GM19351 (cell line): ENCODE data around the gene CCSER2.
"Not testable (repeated sequence)": the region's sequence is repeated elsewhere in the genome, so short reads cannot be mapped to it uniquely, and the experiment has no call there.

Source experiments
- ATAC-seq: cut with Tn5 transposase; IDR thresholded peaks from one replicate; pipeline ENCODE4 v1.9.1; 2021; ENCODE audit warnings: mild to moderate bottlenecking, moderate library complexity; ENCODE audit not compliant: unreplicated experiment

Gene CCSER2

GRCh38 chr10:84390364-84390763 is 62.0 kb downstream of the CCSER2 start:
- ATAC-seq = no peak

DNA sequence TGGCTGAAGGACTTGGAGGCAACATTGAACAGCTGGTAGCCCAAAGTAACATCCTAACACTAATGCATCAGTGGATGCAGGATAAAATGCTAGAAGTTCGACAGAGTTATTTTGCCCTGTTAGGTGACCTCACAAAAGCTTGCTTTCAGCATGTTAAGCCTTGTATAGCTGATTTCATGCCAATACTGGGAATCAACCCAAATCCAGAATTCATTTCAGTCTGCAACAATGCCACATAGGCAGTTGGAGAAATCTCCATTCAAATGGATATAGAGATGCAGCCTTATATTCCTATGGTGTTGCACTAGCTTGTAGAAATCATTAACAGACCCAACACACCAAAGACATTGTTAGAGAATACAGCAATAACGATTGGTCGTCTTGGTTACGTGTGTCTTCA is 62.9 kb downstream of the CCSER2 start:
- no peak for ATAC-seq

DNA sequence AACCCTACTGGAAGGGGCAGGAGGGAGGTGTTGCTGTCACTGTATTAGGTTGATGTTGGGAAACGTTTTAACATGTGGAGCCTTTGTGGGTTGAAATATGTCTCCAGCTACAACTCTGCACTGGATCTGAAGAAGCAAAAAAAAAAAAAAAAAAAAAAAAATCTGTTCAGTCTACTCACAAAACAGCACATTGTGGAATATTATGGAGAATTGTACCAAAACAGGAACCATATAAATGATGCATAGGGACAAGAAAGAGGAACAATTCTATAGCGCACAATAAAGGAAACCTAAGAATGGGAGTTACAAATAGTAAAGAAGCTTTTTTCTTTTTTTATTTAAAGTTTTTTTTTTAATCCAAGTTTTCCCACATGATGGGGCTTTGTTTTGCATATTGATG is 63.8 kb downstream of the CCSER2 start:
- ATAC-seq = no peak

- no peak for ATAC-seq
Observed at GRCh38 chr10:84395581-84395980, 67.2 kb downstream of the CCSER2 start.

DNA sequence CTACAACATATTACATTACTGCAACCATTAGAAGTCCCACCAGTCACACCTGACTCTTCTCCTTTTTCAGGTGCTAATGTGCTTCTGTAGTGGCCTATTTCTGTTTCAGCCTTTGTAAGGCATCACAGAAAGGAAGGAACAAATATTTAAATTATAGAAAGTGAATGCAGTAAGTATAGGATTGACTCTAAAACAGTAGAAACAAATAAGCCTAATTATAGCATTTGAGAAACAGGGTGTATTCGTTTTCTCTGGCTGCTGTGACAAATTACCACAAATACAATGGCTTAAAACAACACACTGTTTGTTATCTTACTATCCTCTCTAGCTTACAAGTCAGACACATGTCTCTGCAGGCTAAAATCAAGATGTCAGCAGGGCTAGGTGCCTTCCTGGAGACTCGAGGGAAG is 69.4 kb downstream of the CCSER2 start:
- ATAC-seq = peak; percentile 64

GRCh38 chr10:84398696-84399095 is 70.3 kb downstream of the CCSER2 start:
- no peak for ATAC-seq

GRCh38 chr10:84401854-84402611 is 73.6 kb downstream of the CCSER2 start:
- ATAC-seq = no peak

DNA sequence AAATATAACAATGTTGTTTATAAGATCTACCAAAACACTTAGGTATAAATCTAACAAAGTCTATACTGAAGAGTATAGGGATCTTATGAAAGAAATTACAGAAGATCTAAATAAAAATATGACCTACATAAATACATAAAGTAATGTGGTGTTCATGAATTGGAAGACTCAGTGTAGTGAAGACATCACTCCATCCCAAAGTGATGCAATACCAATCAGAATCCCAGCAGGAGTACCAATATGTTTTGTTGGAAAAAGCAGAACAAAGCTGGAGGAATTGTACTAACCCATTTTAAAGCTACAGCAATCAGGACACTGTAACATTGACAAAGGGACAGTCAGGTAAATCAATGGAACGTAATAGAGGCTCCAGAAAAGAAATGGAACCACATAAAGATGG is 76.4 kb downstream of the CCSER2 start:
- ATAC-seq = no peak

DNA sequence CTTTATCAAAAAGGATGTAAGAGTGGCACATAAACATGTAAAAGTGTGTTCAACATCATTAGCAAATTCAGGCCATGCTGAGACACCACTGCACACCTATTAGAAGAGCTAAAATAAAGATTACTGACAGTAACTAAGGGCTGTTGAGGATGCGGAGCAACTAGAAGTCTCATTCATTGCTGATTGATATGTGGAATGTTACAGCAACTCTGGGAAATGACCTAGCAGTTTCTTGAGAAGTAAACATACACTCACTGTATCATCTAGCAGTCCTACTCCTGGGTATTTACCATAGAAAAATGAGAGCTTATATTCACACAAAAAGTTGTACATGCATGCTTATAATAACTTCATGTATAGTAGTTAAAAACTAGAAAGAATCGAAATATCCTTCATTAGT is 77.3 kb downstream of the CCSER2 start:
- no peak for ATAC-seq

- ATAC-seq = no peak
Observed at GRCh38 chr10:84406561-84406960, 78.2 kb downstream of the CCSER2 start.

DNA sequence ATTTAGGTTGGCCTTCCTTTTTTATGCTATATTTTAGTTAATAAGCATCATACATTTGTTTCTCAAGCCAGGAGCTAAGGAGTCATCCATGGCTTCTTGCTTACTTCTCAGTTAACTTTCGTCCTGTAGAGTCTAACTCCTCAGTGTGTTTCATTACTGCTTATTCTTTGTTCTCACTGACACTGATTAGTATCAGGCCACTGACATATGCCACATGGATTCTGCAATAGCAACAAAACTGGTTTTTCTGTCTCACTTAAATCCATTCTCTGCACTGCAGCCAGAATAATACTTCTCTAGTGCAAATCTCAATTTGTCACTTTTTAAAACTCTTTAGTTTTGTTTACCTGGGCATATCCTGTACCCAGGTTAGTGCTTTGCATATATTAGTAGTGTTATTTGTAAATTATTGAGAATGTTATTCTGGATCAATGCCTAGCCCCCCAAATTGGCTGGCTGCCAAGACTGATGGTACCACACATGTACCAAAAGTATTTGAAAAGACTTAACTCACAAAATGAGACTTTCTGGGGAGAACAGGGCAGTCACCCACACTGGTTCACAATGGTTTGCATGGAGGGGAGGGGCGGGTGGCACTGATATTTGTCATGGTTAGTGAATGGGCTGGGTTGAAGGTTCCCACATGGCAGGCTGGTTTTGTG is 79.1 kb downstream of the CCSER2 start:
- no peak for ATAC-seq

- ATAC-seq = no peak
Observed at GRCh38 chr10:84412482-84412881, 84.1 kb downstream of the CCSER2 start.

DNA sequence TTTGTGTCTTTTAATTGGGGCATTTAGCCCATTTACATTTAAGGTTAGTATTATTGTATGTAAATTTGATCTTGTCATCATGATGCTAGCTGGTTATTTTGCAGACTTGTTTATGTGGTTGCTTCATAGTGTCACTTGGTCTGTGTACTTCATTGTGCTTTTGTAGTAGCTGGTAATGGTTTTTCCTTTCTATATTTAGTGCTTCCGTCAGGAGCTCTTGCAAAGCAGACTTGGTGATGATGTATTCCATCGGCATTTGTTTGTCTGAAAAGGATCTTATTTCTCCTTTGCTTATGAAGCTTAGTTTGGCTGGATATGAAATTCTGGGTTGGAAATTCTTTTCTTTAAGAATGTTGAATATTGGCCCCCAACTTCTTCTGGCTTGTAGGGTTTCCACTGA is 85.7 kb downstream of the CCSER2 start:
- not testable (repeated sequence) for ATAC-seq

DNA sequence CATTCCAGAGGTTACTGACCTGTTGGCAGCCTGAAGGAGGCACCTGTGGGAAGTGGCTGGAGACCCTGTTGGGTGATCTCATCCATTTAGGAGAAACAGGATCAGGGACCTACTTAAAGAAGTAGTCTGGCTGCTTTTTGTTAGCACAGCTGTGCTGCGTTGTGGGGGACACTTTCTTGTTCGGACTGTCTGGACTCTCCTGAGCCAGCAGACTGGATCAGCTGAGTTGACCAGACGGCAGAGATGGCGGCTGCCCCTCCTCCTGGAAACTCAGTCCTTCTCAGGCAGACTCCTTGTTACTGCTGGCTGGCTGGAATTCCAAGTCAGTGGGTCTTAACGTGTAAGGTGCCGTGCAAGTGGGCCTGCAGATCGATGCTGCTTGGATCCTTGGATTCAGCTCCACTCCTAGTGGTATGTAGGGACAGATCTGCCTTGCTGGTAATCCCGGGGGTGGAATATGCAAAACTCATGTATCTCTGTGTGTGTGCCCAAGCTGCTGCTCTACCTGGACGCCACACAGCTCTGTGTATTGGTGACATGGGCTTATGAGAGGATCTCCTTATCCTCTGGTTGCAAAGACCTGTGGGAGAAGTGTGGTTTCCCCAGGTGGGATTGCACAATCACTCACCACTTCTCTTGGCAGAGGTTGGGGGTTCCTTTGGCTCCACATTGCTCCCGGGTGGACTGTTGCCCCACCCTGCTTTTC is 87.3 kb downstream of the CCSER2 start:
- ATAC-seq = no peak

DNA sequence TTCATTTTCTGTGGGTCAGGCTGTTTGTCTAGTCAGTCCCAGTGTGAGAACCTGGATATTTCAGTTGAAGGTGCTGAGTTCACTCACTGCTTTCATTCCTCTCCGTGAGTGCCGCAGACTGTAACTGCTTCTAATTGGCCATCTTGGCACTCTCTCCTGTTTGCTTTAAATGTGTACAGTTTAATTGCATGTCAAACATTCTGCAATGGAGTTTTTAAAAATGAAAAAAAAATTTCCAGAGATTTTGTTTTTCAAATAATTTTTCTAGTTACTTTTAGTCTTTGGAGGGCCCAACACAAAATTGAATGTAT is 87.8 kb downstream of the CCSER2 start:
- ATAC-seq = no peak

DNA sequence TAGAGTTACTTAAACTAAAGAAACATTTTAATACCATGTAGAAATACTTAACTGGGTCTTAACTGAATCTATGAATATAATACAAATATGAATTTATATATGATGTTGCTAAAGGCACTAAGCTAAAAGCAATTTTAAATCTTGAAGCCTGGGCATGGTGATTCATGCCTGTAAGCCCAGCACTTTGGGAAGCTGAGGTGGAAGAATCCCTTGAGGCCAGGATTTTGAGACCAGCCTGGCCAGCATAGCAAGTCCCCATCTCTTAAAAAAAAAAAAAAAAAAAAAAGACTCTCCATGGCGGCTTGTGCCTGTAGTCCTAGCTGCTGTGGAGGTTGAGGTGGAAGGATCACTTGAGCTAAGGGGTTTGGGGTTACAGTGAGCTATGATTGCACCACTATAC is 95.3 kb downstream of the CCSER2 start:
- no peak for ATAC-seq

DNA sequence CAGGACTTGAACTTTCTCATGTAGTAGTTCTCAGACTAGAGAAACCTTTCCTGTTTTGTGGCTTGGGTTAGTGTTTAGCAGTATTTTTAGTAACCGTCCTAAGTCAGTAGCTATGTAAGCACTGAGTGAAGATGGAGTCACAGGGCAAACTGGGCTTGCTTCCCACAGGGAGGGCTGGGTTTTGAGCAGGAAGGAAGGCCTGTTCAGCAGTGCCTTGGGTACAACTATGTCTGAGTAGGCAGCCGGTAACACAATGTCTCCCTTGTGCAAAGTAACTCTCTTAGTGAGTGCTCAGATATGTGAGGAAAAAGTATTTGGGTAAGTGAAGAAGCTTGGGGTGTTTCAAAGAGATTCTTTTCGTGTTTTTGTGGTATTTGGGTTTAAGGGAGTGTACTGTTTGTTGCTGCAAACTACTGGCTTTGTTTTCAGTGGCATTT is 96.4 kb downstream of the CCSER2 start:
- ATAC-seq = peak; percentile 59

- ATAC-seq = no peak
Observed at GRCh38 chr10:84427903-84428650, 99.7 kb downstream of the CCSER2 start.

- ATAC-seq = no peak
Observed at GRCh38 chr10:84428711-84429110, 100.3 kb downstream of the CCSER2 start.

DNA sequence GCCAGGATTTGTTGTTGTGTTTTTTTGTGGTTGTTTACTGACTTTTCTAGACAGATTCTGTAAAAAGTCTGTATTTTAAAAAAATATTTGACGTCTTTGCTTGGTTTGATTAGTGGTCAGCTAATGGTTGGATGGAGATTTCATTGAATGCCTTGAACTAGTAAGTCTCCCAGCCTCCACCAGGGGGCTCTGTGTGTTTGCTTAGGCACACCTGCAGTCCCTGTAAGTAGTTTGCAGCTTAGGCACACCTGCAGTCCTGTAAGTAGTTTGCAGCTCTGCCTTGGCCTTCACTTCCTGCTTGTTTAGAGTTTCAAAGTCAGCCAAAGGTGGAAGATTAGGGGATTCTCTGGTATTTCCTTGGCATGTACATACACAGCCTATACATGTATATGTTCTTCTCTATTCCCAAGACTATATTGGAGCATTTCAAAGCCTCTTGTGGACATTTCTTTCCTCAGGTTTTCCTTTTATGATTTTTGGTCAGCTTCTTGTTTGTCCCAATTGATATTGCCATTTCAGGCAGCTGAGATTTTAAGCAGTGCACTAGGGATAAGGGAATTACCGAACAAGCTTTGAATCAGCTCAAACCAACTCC is 101.6 kb downstream of the CCSER2 start:
- peak; percentile 99 for ATAC-seq

DNA sequence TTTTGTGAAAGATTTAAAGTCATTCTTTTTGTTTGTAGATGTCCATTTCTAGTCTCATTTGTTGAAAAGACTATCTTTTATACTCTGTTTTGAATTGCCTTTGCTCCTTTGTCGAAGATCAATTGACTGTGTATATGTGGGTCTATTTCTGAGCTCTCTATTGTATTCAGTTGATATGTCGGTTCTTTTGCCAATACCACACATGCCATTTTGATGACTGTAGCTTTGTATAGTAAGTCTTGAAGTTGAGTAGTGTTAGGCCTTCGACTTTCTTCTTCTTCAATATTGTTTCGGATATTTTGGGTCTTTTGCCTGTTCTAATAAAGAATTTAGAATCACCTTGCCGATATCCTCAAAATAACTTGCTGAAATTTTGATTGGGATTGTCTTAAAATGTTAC is 104.5 kb downstream of the CCSER2 start:
- ATAC-seq = no peak
